ENCODE measurements around the gene PRPF40B. TPM values are rescaled to one million over a fixed set of nuclear protein-coding genes. Genes with fewer than 3 reads are reported as not detected.
A peak's percentile ranks its signal among the peaks of the same experiment; 100 is the strongest.

Gene PRPF40B
- total RNA-seq, 1 experiment from 2014 or later: 33.3 TPM

GRCh38 chr12:49636574-49636973 lies 13.2 kb downstream of the PRPF40B start:
- Histone ChIP-seq H3K27me3 (replicated peaks; ENCODE audit: control insufficient read depth, insufficient read depth, low read length) (no peaks in the 10 kb centered on the region), H3K9me3 (no peaks in the 10 kb centered on the region), H3K36me3 (ENCODE audit: control insufficient read depth, insufficient read depth, low read length) (peaks cover 1% of the 10 kb centered on the region; the same call in 1 of the 2 replicates), H3K4me1 (no peaks in the 10 kb centered on the region), H3K4me3 (ENCODE audit: low read depth, low read length) (no peak overlapping the region)
- no peaks in the 10 kb centered on the region for H3K27me3 Mint-ChIP-seq (ENCODE audit: insufficient read depth, unreplicated experiment)
- H3K9me3 Mint-ChIP-seq (ENCODE audit: unreplicated experiment): no peaks in the 10 kb centered on the region
- no TSS peak for BruUV-seq (replicated peaks)
- no peak overlapping the region for H3K27ac Mint-ChIP-seq (ENCODE audit: unreplicated experiment)
- ChIA-PET CTCF (interaction anchor here (0.7 to 1.4 kb wide), 5 partner anchors 17 to 279 kb away, joined by 3 to 5 read pairs (median 4); partner anchors contain the start of gene TMBIM6), POLR2A (interaction anchor here (1.1 kb wide), 1 partner anchor 105 kb away, joined by 3 read pairs; the partner anchor contains the start of gene TMBIM6)
- intact Hi-C loops (cut with micrococcal nuclease; ENCODE audit: unreplicated experiment): loop anchor here (2.0 kb wide), 1 partner anchor 70 kb away; the partner anchor contains the start of gene FMNL3
- peaks cover 16% of the 10 kb centered on the region for H3K36me3 Mint-ChIP-seq (ENCODE audit: insufficient read depth, unreplicated experiment)
- peaks cover 7% of the 10 kb centered on the region for H3K4me1 Mint-ChIP-seq (ENCODE audit: low read depth, unreplicated experiment)
- no peak overlapping the region for H3K4me3 Mint-ChIP-seq (ENCODE audit: unreplicated experiment)
- no peak for TF ChIP-seq CTCF (IDR thresholded peaks at IDR 0.05; ENCODE audit: insufficient read depth in 1 of 2, low read depth in 1 of 2, low read length in 1 of 2, severe bottlenecking in 1 of 2, unreplicated experiment in 1 of 2)
- DNase-seq: peak in 1 of 2 experiments; percentile 22

GRCh38 chr12:49636979-49637755 lies 13.8 kb downstream of the PRPF40B start:
- Mint-ChIP-seq H3K9me3 (ENCODE audit: unreplicated experiment) (no peaks in the 10 kb centered on the region), H3K27me3 (ENCODE audit: insufficient read depth, unreplicated experiment) (no peaks in the 10 kb centered on the region), H3K27ac (ENCODE audit: unreplicated experiment) (no peak overlapping the region), H3K36me3 (ENCODE audit: insufficient read depth, unreplicated experiment) (peaks cover 16% of the 10 kb centered on the region), H3K4me1 (ENCODE audit: low read depth, unreplicated experiment) (peaks cover 7% of the 10 kb centered on the region), H3K4me3 (ENCODE audit: unreplicated experiment) (no peak overlapping the region)
- intact Hi-C loops (cut with micrococcal nuclease; ENCODE audit: unreplicated experiment): loop anchor here (2.0 kb wide), 1 partner anchor 70 kb away; the partner anchor contains the start of gene FMNL3
- BruUV-seq (replicated peaks): no TSS peak
- H3K27me3 ChIP-seq (replicated peaks; ENCODE audit: control insufficient read depth, insufficient read depth, low read length): no peaks in the 10 kb centered on the region
- no peaks in the 10 kb centered on the region for H3K9me3 ChIP-seq
- ChIA-PET POLR2A (interaction anchor here (1.1 kb wide), 1 partner anchor 104 kb away, joined by 3 read pairs; the partner anchor contains the start of gene TMBIM6), CTCF (interaction anchor here (0.6 to 1.4 kb wide), 9 partner anchors 11 to 279 kb away, joined by 3 to 6 read pairs (median 4); partner anchors contain the start of genes PRPF40B and TMBIM6)
- no peak overlapping the region for H3K4me3 ChIP-seq (ENCODE audit: low read depth, low read length)
- peak; percentile 58 to 70 for TF ChIP-seq CTCF (IDR thresholded peaks at IDR 0.05; ENCODE audit: insufficient read depth in 1 of 2, low read depth in 1 of 2, low read length in 1 of 2, severe bottlenecking in 1 of 2, unreplicated experiment in 1 of 2)
- peaks cover 6% of the 10 kb centered on the region; the same call in 1 of the 2 replicates for H3K4me1 ChIP-seq
- peaks cover 1% of the 10 kb centered on the region; the same call in 1 of the 2 replicates for H3K36me3 ChIP-seq (ENCODE audit: control insufficient read depth, insufficient read depth, low read length)
- peak; percentile 65 to 66 for DNase-seq

GRCh38 chr12:49641748-49642369 lies 18.5 kb downstream of the PRPF40B start:
- H3K36me3 ChIP-seq (ENCODE audit: control insufficient read depth, insufficient read depth, low read length): peaks cover 3% of the 10 kb centered on the region; the same call in 1 of the 2 replicates
- CTCF ChIA-PET: no interaction called here
- Mint-ChIP-seq H3K4me3 (ENCODE audit: unreplicated experiment) (no peak overlapping the region), H3K4me1 (ENCODE audit: low read depth, unreplicated experiment) (peaks cover 6% of the 10 kb centered on the region), H3K27ac (ENCODE audit: unreplicated experiment) (no peak overlapping the region), H3K9me3 (ENCODE audit: unreplicated experiment) (no peaks in the 10 kb centered on the region), H3K36me3 (ENCODE audit: insufficient read depth, unreplicated experiment) (peaks cover 14% of the 10 kb centered on the region), H3K27me3 (ENCODE audit: insufficient read depth, unreplicated experiment) (no peaks in the 10 kb centered on the region)
- intact Hi-C loops (cut with micrococcal nuclease; ENCODE audit: unreplicated experiment): loop anchor here (10.0 kb wide), 1 partner anchor 133 kb away; no protein-coding TSS in a partner anchor
- POLR2A ChIA-PET: no interaction called here
- no peak overlapping the region for H3K4me3 ChIP-seq (ENCODE audit: low read depth, low read length)
- DNase-seq: no peak
- no peaks in the 10 kb centered on the region for H3K9me3 ChIP-seq
- no peak for TF ChIP-seq CTCF (IDR thresholded peaks at IDR 0.05; ENCODE audit: insufficient read depth in 1 of 2, low read depth in 1 of 2, low read length in 1 of 2, severe bottlenecking in 1 of 2, unreplicated experiment in 1 of 2)
- H3K27me3 ChIP-seq (replicated peaks; ENCODE audit: control insufficient read depth, insufficient read depth, low read length): no peaks in the 10 kb centered on the region
- BruUV-seq (replicated peaks): no TSS peak
- peaks cover 7% of the 10 kb centered on the region; the same call in 1 of the 2 replicates for H3K4me1 ChIP-seq
